Psoas muscle (tissue), 8 donors: Measurements from ENCODE around the gene RHBDL2. TPM values are rescaled to one million over a fixed set of nuclear protein-coding genes. Genes with fewer than 3 reads are reported as not detected.

Experiments used
- ATAC-seq, 4 donors: fragments of 200-7000 bp; cut with Tn5 transposase; one replicate each; pipeline ENCODE4 v1.9.1; 2020; ENCODE audit warnings: moderate library complexity in 3 of 4, mild to moderate bottlenecking in 2 of 4
- DNase-seq, 2 donors: peaks; one replicate each; pipeline ENCODE4 v3.0.0-alpha.2; 2020
- H3K27ac ChIP-seq: fragments of 200-600 bp; one replicate; pipeline ENCODE4 v1.8.0; 2022
- H3K27me3 ChIP-seq, 3 donors: fragments of 200-600 bp in 1 of 3; one replicate each; pipeline versions ENCODE4 v1.6.1 to v1.8.0; 2013 to 2022; ENCODE audit warnings: low read length in 2 of 3, mild to moderate bottlenecking in 2 of 3, moderate library complexity in 1 of 3; ENCODE audit not compliant: insufficient read depth in 3 of 3
- H3K36me3 ChIP-seq, 2 donors: fragments of 200-600 bp in 1 of 2; one replicate each; pipeline versions ENCODE4 v1.6.1 to v1.8.0; 2013 to 2022; ENCODE audit warnings: low read depth in 1 of 2, mild to moderate bottlenecking in 1 of 2, moderate library complexity in 1 of 2; ENCODE audit not compliant: insufficient read depth in 1 of 2
- H3K4me1 ChIP-seq: fragments of 200-600 bp; one replicate; pipeline ENCODE4 v1.8.0; 2022
- H3K4me3 ChIP-seq: fragments of 200-600 bp; one replicate; pipeline ENCODE4 v1.8.0; 2022; ENCODE audit warnings: mild to moderate bottlenecking
- H3K9me3 ChIP-seq: fragments of 200-600 bp; one replicate; pipeline ENCODE4 v1.8.0; 2022
- CTCF ChIP-seq: fragments of 200-600 bp; IDR thresholded peaks from one replicate; pipeline ENCODE4 v1.8.0; 2022; ENCODE audit warnings: antibody characterized with exemption
- WGBS, 3 donors: extraction: QIAGEN DNeasy Blood & Tissue Kit; methylation state at CpG; one replicate each; pipeline versions ENCODE4 v1.1.6 to v1.1.7; 2013; 5-methylcytosine and 5-hydroxymethylcytosine counted together
- intact Hi-C, 2 donors: fragments of 100-400 bp; cut with DNase I; formaldehyde crosslinking; loops; one replicate each; pipeline versions ENCODE4 v1.11.0 to v1.14.2; 2022
- polyA plus RNA-seq, 3 donors: library from polyadenylated mRNA; stranded (reverse); fragments of 200-250 nt; gene quantifications; one replicate each; pipeline ENCODE4 v1.2.3, GENCODE V29; 2013
- total RNA-seq, 4 donors: library from RNA; stranded (reverse); fragmentation: NEBNext Ultra II Directional in 2 of 4; extraction: Animal tissue kit (Norgen Biotek cat#: 25700) in 2 of 4; gene quantifications; one replicate each; pipeline versions ENCODE4 v1.2.1 to v1.2.4, GENCODE V29; 2021 to 2023
- donor health status: healthy with polysubstance abuse.
- donor health status: DM: no; HTN: no; CAD: no; lungs with moderate emphysema.
- donor health status: Bipolar disorder and iron deficiency.
- donor health status: healthy.
- donor health status: DM: yes; HTN: yes; CAD: no.
- donor health status: DM: no; HTN: no; CAD: no.
- donor health status: DM: no; HTN: no; CAD: no.
- donor health status: DM: yes; HTN: yes; CAD: no.

The RHBDL2 gene
- total and polyA plus RNA-seq, 7 donors = 0.09 to 0.31 (median 0.16) TPM; not detected in 4

- Histone ChIP-seq H3K4me1 (no peaks in the 10 kb centered on the region), H3K36me3 (no peaks in the 10 kb centered on the region), H3K27ac (no peak overlapping the region), H3K27me3 (no peaks in the 10 kb centered on the region), H3K9me3 (no peaks in the 10 kb centered on the region), H3K4me3 (no peak overlapping the region)
- no peak for TF ChIP-seq CTCF
- intact Hi-C loops = no loop called here
- DNase-seq = no peak
- ATAC-seq = no peak
- 93 to 95% (median 95%) methylated on average over 7 of the region's 7 CpGs for WGBS, 3 donors
Measured at GRCh38 chr1:38932571-38932970, 9.1 kb downstream of the RHBDL2 start.

- no peaks in the 10 kb centered on the region for H3K4me1 ChIP-seq
Measured at GRCh38 chr1:38929476-38929875, 12.2 kb downstream of the RHBDL2 start.

GRCh38 chr1:38929054-38929453, 12.6 kb downstream of the RHBDL2 start:
- no peak for DNase-seq
- WGBS, 3 donors = 70 to 74% (median 71%) methylated on average over 8 of the region's 8 CpGs

More at GRCh38 chr1:38929476-38929875, 12.2 kb downstream of the RHBDL2 start:
- Histone ChIP-seq H3K36me3 (no peaks in the 10 kb centered on the region), H3K4me3 (no peak overlapping the region), H3K9me3 (no peaks in the 10 kb centered on the region), H3K27me3 (no peaks in the 10 kb centered on the region), H3K27ac (no peak overlapping the region)
- no peak for TF ChIP-seq CTCF
- 47 to 60% (median 58%) methylated on average over 6 of the region's 6 CpGs for WGBS, 3 donors
- DNase-seq (no peak), ATAC-seq (no peak)
- intact Hi-C loops = no loop called here

GRCh38 chr1:38926091-38926490, 15.5 kb downstream of the RHBDL2 start:
- intact Hi-C loops = no loop called here
- no peak for TF ChIP-seq CTCF
- 51 to 60% (median 58%) methylated on average over 3 of the region's 3 CpGs for WGBS, 3 donors

More at GRCh38 chr1:38929054-38929453, 12.6 kb downstream of the RHBDL2 start:
- ATAC-seq = no peak
- no peak overlapping the region for H3K27ac ChIP-seq
- intact Hi-C loops = no loop called here
- no peaks in the 10 kb centered on the region for H3K27me3 ChIP-seq
- H3K36me3 ChIP-seq = no peaks in the 10 kb centered on the region
- no peaks in the 10 kb centered on the region for H3K4me1 ChIP-seq
- TF ChIP-seq CTCF = no peak
- no peak overlapping the region for H3K4me3 ChIP-seq
- H3K9me3 ChIP-seq = no peaks in the 10 kb centered on the region

GRCh38 chr1:38925391-38925790, 16.2 kb downstream of the RHBDL2 start:
- no peaks in the 10 kb centered on the region for H3K9me3 ChIP-seq
- DNase-seq (no peak), ATAC-seq (no peak)
- H3K27ac ChIP-seq = no peak overlapping the region
- WGBS, 3 donors = 90 to 95% (median 92%) methylated on average over 2 of the region's 2 CpGs
- no peak for TF ChIP-seq CTCF
- H3K27me3 ChIP-seq = no peaks in the 10 kb centered on the region
- H3K4me1 ChIP-seq = no peaks in the 10 kb centered on the region
- H3K4me3 ChIP-seq = no peak overlapping the region
- intact Hi-C loops = no loop called here
- no peaks in the 10 kb centered on the region for H3K36me3 ChIP-seq

More at GRCh38 chr1:38926091-38926490, 15.5 kb downstream of the RHBDL2 start:
- ATAC-seq = no peak
- Histone ChIP-seq H3K36me3 (no peaks in the 10 kb centered on the region), H3K27ac (no peak overlapping the region), H3K9me3 (no peaks in the 10 kb centered on the region), H3K4me3 (no peak overlapping the region), H3K27me3 (no peaks in the 10 kb centered on the region), H3K4me1 (no peaks in the 10 kb centered on the region)
- DNase-seq = no peak
